GM23248 (cell line): ENCODE results near the gene DUSP9. TPM values are rescaled to one million over a fixed set of nuclear protein-coding genes. Genes with fewer than 3 reads are reported as not detected.

ENCODE experiments used
- DNase-seq: peaks from one replicate; pipeline ENCODE4 v3.0.0-alpha.2; 2015
- H2AFZ ChIP-seq: fragments of 200-600 bp; sonication (generic); 2 replicates; pipeline ENCODE4 v1.6.1; 2016; ENCODE audit warnings: antibody characterized with exemption
- H3F3A ChIP-seq: fragments of 200-600 bp; sonication (generic); 2 replicates; pipeline ENCODE4 v1.6.1; 2016; ENCODE audit warnings: mild to moderate bottlenecking, antibody characterized with exemption, mixed run types; ENCODE audit not compliant: insufficient read depth
- H3K27ac ChIP-seq: fragments of 200-600 bp; sonication (generic); 2 replicates; pipeline ENCODE4 v1.5.1; 2016; ENCODE audit warnings: mild to moderate bottlenecking
- H3K27me3 ChIP-seq: fragments of 200-600 bp; sonication (generic); replicated peaks from 2 replicates; pipeline ENCODE4 v1.6.1; 2016; ENCODE audit warnings: mild to moderate bottlenecking; ENCODE audit not compliant: insufficient read depth
- H3K36me3 ChIP-seq: fragments of 200-600 bp; sonication (generic); 2 replicates; pipeline ENCODE4 v1.6.1; 2016; ENCODE audit warnings: low read depth, mild to moderate bottlenecking
- H3K4me1 ChIP-seq: fragments of 200-600 bp; sonication (generic); 2 replicates; pipeline ENCODE4 v1.6.1; 2016; ENCODE audit warnings: mild to moderate bottlenecking; ENCODE audit not compliant: insufficient read depth
- H3K4me2 ChIP-seq: fragments of 200-600 bp; sonication (generic); one replicate; pipeline ENCODE4 v1.6.1; 2016; ENCODE audit warnings: mild to moderate bottlenecking; ENCODE audit not compliant: unreplicated experiment
- H3K4me3 ChIP-seq: fragments of 200-600 bp; sonication (generic); 2 replicates; pipeline ENCODE4 v1.5.1; 2016; ENCODE audit warnings: mild to moderate bottlenecking
- H3K79me2 ChIP-seq: fragments of 200-600 bp; sonication (generic); 2 replicates; pipeline ENCODE4 v1.6.1; 2016; ENCODE audit warnings: mild to moderate bottlenecking; ENCODE audit not compliant: insufficient read depth
- H3K9ac ChIP-seq: fragments of 200-600 bp; sonication (generic); 2 replicates; pipeline ENCODE4 v1.6.1; 2016; ENCODE audit warnings: mild to moderate bottlenecking
- H3K9me2 ChIP-seq: fragments of 200-600 bp; sonication (generic); 2 replicates; pipeline ENCODE4 v1.6.1; 2016; ENCODE audit warnings: mixed run types, mild to moderate bottlenecking, moderate library complexity; ENCODE audit not compliant: insufficient read depth
- H3K9me3 ChIP-seq: fragments of 200-600 bp; sonication (generic); one replicate; pipeline ENCODE4 v1.6.1; 2017; ENCODE audit warnings: low read depth
- H4K20me1 ChIP-seq: fragments of 200-600 bp; sonication (generic); 2 replicates; pipeline ENCODE4 v1.6.0; 2016; ENCODE audit not compliant: insufficient read depth
- EZH2 ChIP-seq: fragments of 200-600 bp; sonication (generic); IDR thresholded peaks from 2 replicates; pipeline ENCODE4 v1.6.1; 2018; ENCODE audit warnings: antibody characterized with exemption, mild to moderate bottlenecking; ENCODE audit not compliant: insufficient read depth, poor library complexity, severe bottlenecking
- EZH2phosphoT487 ChIP-seq: fragments of 200-600 bp; sonication (generic); IDR thresholded peaks from 2 replicates; pipeline ENCODE4 v1.6.1; 2018; ENCODE audit warnings: antibody characterized with exemption, moderate library complexity, mild to moderate bottlenecking, low read depth; ENCODE audit not compliant: insufficient read depth
- WGBS, 2 experiments: methylation state at CpG; one replicate each; pipeline ENCODE4 v1.1.6; 2015 to 2017; ENCODE audit warnings: low lambda C conversion rate in 2 of 2, low coverage in 1 of 2; ENCODE audit errors: missing lambda C conversion rate in 2 of 2; 5-methylcytosine and 5-hydroxymethylcytosine counted together
- in situ Hi-C: fragments of 300-500 bp; cut with MboI; formaldehyde crosslinking; loops from 2 replicates; pipeline ENCODE4 v1.15.0; 2020
- polyA plus RNA-seq: library from polyadenylated mRNA; unstranded; fragments of >200 nt; fragmentation: Nextera tagmentation; extraction: Ambion mirVana; gene quantifications from 2 replicates; pipeline ENCODE4 v1.2.1, GENCODE V29; 2016
- total RNA-seq: library from RNA; depleted of rRNA; stranded (reverse); fragments of >200 nt; shearing (Covaris generic); gene quantifications from 2 replicates; pipeline ENCODE4 v1.2.3, GENCODE V29; 2014

Gene DUSP9
- total and polyA plus RNA-seq, 2 experiments from 2014 or later: not detected

DNA sequence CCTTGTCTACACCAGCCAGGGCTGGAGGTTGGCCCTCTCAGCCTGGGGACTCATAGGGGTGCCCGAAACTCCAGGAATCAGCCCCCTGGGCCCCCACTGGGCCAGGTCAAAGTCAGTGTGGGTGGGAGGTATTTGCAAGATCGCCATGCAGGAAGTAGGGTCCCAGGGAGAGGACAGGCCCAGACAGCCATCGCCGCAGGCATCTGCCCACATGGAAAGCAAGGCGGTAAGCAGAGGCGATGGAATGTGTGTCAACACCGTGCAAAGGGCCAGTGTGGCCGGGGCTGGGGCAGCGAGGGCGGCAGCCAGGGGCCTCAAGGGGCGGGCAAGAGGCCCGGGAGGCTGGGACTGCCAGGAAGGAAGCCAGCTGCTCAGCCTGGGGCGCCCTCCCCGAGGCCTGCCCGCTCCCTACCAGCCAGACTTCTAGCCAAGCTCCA is 19.3 kb upstream of the DUSP9 start:
- Histone ChIP-seq H2AFZ (no peak overlapping the region), H3K79me2 (no peaks in the 10 kb centered on the region), H3K4me2 (no peak overlapping the region), H3K4me1 (no peaks in the 10 kb centered on the region), H4K20me1 (no peaks in the 10 kb centered on the region), H3K9me2 (no peaks in the 10 kb centered on the region), H3K27ac (no peak overlapping the region), H3K9me3 (no peaks in the 10 kb centered on the region), H3F3A (no peaks in the 10 kb centered on the region), H3K9ac (no peak overlapping the region), H3K4me3 (no peak overlapping the region), H3K36me3 (no peaks in the 10 kb centered on the region), H3K27me3 (no peaks in the 10 kb centered on the region)
- WGBS, 2 experiments: 34 to 48% methylated on average over 9 of the region's 15 CpGs
- TF ChIP-seq EZH2phosphoT487 (no peak), EZH2 (no peak)
- DNase-seq: no peak
- in situ Hi-C loops: no loop called here

DNA sequence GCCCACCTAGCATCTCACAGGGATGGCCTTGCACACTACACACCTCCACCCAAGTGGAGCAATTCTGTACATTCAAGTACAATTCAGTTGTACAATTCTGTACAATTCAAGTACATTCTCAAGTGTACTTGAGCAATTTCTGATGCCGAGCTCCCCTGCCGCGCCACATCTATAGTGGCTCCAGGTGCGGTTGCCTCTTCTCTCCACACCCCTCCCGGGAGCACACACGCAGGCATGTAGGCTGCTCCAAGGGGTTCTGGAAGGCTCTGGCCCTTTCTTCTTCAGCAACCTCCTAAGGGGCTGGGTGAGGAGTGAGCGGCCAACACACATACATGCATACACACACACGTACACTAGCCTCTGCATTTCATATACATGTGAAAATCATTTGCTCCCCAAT is 18.9 kb upstream of the DUSP9 start:
- in situ Hi-C loops: no loop called here
- DNase-seq: no peak

DNA sequence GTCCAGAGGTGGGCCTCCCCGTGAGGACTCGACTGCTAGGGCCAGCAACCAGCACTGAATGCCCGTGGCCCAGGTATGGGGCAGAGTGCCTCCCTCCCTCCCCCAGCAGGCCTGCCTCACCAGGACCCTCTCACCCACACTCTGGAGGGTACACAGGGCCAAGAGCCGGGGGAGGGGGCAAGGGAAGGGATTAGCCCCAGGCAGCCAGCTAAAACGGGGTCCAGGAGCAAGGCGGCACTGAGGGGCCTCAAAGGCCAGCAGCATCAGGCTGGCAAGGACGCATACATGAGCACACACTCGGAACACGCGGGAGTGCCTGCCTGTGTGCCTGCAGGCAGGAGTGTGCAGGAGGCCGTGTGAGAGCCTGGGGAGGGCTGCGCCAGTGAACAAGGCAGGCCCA is 18.3 kb upstream of the DUSP9 start:
- Histone ChIP-seq H3K9ac (no peak overlapping the region), H3K4me2 (no peak overlapping the region), H3K27ac (no peak overlapping the region), H3K4me3 (no peak overlapping the region), H2AFZ (no peak overlapping the region), H3K79me2 (no peaks in the 10 kb centered on the region), H3K9me2 (no peaks in the 10 kb centered on the region), H3K4me1 (no peaks in the 10 kb centered on the region), H3K27me3 (no peaks in the 10 kb centered on the region), H3K9me3 (no peaks in the 10 kb centered on the region), H3K36me3 (no peaks in the 10 kb centered on the region), H3F3A (no peaks in the 10 kb centered on the region), H4K20me1 (no peaks in the 10 kb centered on the region)
- no peak for DNase-seq
- no peak for TF ChIP-seq EZH2phosphoT487
- no peak for TF ChIP-seq EZH2
- 27 to 48% methylated on average over 9 to 11 of the region's 12 CpGs for WGBS, 2 experiments
- in situ Hi-C loops: no loop called here

More for the DNA sequence above, 18.9 kb upstream of the DUSP9 start:
- no peak overlapping the region for H2AFZ ChIP-seq
- no peak for TF ChIP-seq EZH2phosphoT487
- no peak for TF ChIP-seq EZH2
- H3F3A ChIP-seq: no peaks in the 10 kb centered on the region
- no peaks in the 10 kb centered on the region for H3K9me2 ChIP-seq
- 90% methylated on average over 7 to 8 of the region's 8 CpGs for WGBS, 2 experiments
- no peaks in the 10 kb centered on the region for H3K36me3 ChIP-seq
- no peaks in the 10 kb centered on the region for H3K9me3 ChIP-seq
- H3K9ac ChIP-seq: no peak overlapping the region
- H3K27me3 ChIP-seq: no peaks in the 10 kb centered on the region
- no peak overlapping the region for H3K27ac ChIP-seq
- no peak overlapping the region for H3K4me2 ChIP-seq
- H3K4me1 ChIP-seq: no peaks in the 10 kb centered on the region
- H4K20me1 ChIP-seq: no peaks in the 10 kb centered on the region
- no peak overlapping the region for H3K4me3 ChIP-seq
- no peaks in the 10 kb centered on the region for H3K79me2 ChIP-seq

DNA sequence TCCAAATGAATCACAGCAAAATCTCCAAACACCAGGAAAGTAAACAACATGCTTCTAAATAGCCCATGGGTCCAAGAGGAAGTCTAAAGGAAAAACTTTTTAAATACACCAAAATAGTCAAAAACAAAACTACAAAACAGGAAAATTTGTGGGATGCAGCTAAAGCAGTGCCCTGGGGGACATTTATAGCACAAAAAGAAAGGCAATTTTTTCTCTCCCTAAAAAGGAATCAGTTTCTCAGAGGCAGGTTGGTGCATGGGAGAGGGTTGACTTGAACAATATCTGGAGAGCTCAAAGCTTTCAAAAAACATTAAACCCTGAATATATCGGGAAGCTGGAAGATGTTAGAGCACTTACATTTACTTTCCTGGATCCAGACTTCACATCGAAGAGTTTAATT is 15.7 kb upstream of the DUSP9 start:
- Histone ChIP-seq H4K20me1 (no peaks in the 10 kb centered on the region), H3F3A (no peaks in the 10 kb centered on the region), H2AFZ (no peak overlapping the region), H3K9me3 (no peaks in the 10 kb centered on the region), H3K4me3 (no peak overlapping the region), H3K4me1 (no peaks in the 10 kb centered on the region), H3K36me3 (no peaks in the 10 kb centered on the region), H3K4me2 (no peak overlapping the region), H3K27me3 (no peaks in the 10 kb centered on the region), H3K27ac (no peak overlapping the region), H3K9me2 (no peaks in the 10 kb centered on the region), H3K79me2 (no peaks in the 10 kb centered on the region), H3K9ac (no peak overlapping the region)
- in situ Hi-C loops: no loop called here
- WGBS, 2 experiments: 73 to 81% methylated on average over 2 of the region's 2 CpGs
- no peak for DNase-seq
- TF ChIP-seq EZH2phosphoT487: no peak
- no peak for TF ChIP-seq EZH2
